ENCODE data around the gene MAP3K9.

MAP3K9 gene

GRCh38 chr14:70822530-70823185 is 13.3 kb upstream of the MAP3K9 start:
- DNase-seq (ENCODE audit: low read depth, low spot score) = no peak
- CTCF ChIA-PET = interaction anchor here (0.9 to 8.6 kb wide), 10 partner anchors 11 to 161 kb away, joined by 3 to 112 read pairs (median 4); partner anchors contain the start of gene PCNX1
- no peak for TF ChIP-seq CTCF (IDR thresholded peaks at IDR 0.05; ENCODE audit: insufficient read depth, low read length, missing control alignments)
- POLR2A ChIA-PET = no interaction called here
- H3K4me3 ChIP-seq (ENCODE audit: low read depth, low read length) = peak overlapping the region; percentile 70

- DNase-seq (ENCODE audit: low read depth, low spot score) = no peak
- POLR2A ChIA-PET = no interaction called here
- CTCF ChIA-PET = interaction anchor here (0.7 to 8.6 kb wide), 9 partner anchors 11 to 519 kb away, joined by 3 to 112 read pairs (median 4); partner anchors contain the start of gene PCNX1
- no peak for TF ChIP-seq CTCF (IDR thresholded peaks at IDR 0.05; ENCODE audit: insufficient read depth, low read length, missing control alignments)
- H3K4me3 ChIP-seq (ENCODE audit: low read depth, low read length) = peak overlapping the region; percentile 70
Observed at GRCh38 chr14:70821584-70822529, 12.5 kb upstream of the MAP3K9 start.

GRCh38 chr14:70816525-70816924 is 7.2 kb upstream of the MAP3K9 start:
- POLR2A ChIA-PET = no interaction called here
- DNase-seq (ENCODE audit: low read depth, low spot score) = no peak
- TF ChIP-seq CTCF (IDR thresholded peaks at IDR 0.05; ENCODE audit: insufficient read depth, low read length, missing control alignments) = no peak
- no peak overlapping the region for H3K4me3 ChIP-seq (ENCODE audit: low read depth, low read length)
- CTCF ChIA-PET = interaction anchor here (1.0 to 8.6 kb wide), 14 partner anchors 12 to 198 kb away, joined by 3 to 112 read pairs (median 13); partner anchors contain the start of gene PCNX1

- no peak for DNase-seq (ENCODE audit: low read depth, low spot score)
- no peak overlapping the region for H3K4me3 ChIP-seq (ENCODE audit: low read depth, low read length)
- no peak for TF ChIP-seq CTCF (IDR thresholded peaks at IDR 0.05; ENCODE audit: insufficient read depth, low read length, missing control alignments)
- ChIA-PET CTCF (no interaction called here), POLR2A (no interaction called here)
Observed at GRCh38 chr14:70814466-70814865, 5.2 kb upstream of the MAP3K9 start.

- DNase-seq (ENCODE audit: low read depth, low spot score) = no peak
- no peak for TF ChIP-seq CTCF (IDR thresholded peaks at IDR 0.05; ENCODE audit: insufficient read depth, low read length, missing control alignments)
- CTCF ChIA-PET = no interaction called here
- no peak overlapping the region for H3K4me3 ChIP-seq (ENCODE audit: low read depth, low read length)
- POLR2A ChIA-PET = no interaction called here
Observed at GRCh38 chr14:70812124-70812818, 3.0 kb upstream of the MAP3K9 start.

Data from AG04449 (cell line).